Karpas-422 (cell line): ENCODE results near the gene NBPF1. TPM values are rescaled to one million over a fixed set of nuclear protein-coding genes. Genes with fewer than 3 reads are reported as not detected.
A peak's percentile ranks its signal among the peaks of the same experiment; 100 is the strongest.
"Not testable (repeated sequence)": the region's sequence is repeated elsewhere in the genome, so short reads cannot be mapped to it uniquely, and the experiment has no call there.

Experiments used
- DNase-seq: peaks from one replicate; pipeline ENCODE4 v3.0.0-alpha.2; 2015
- H2AFZ ChIP-seq: fragments of 200-600 bp; sonication (generic); 2 replicates; pipeline ENCODE4 v1.6.1; 2014; ENCODE audit warnings: antibody characterized with exemption, low read length, mixed read lengths
- H3K27ac ChIP-seq: fragments of 200-600 bp; sonication (generic); 2 replicates; pipeline ENCODE4 v1.5.1; 2014; ENCODE audit warnings: mild to moderate bottlenecking, low read length, moderate library complexity
- H3K27me3 ChIP-seq: fragments of 200-600 bp; sonication (generic); 2 replicates; pipeline ENCODE4 v1.6.1; 2014; ENCODE audit warnings: low read length, mixed read lengths
- H3K36me3 ChIP-seq: fragments of 200-600 bp; sonication (generic); 2 replicates; pipeline ENCODE4 v1.6.1; 2014; ENCODE audit warnings: low read length, mixed read lengths; ENCODE audit not compliant: insufficient read depth
- H3K4me1 ChIP-seq: fragments of 200-600 bp; sonication (generic); 2 replicates; pipeline ENCODE4 v1.6.1; 2014; ENCODE audit warnings: mild to moderate bottlenecking, low read length, mixed read lengths
- H3K4me2 ChIP-seq: fragments of 200-600 bp; sonication (generic); 2 replicates; pipeline ENCODE4 v1.6.1; 2014; ENCODE audit warnings: low read length, low read depth, mild to moderate bottlenecking; ENCODE audit not compliant: poor library complexity, severe bottlenecking
- H3K4me3 ChIP-seq: fragments of 200-600 bp; sonication (generic); 2 replicates; pipeline ENCODE4 v1.5.1; 2014; ENCODE audit warnings: mild to moderate bottlenecking, antibody characterized with exemption, low read length, mixed read lengths
- H3K79me2 ChIP-seq: fragments of 200-600 bp; sonication (generic); 2 replicates; pipeline ENCODE4 v1.6.1; 2014; ENCODE audit warnings: mild to moderate bottlenecking, low read length, mixed read lengths
- H3K9ac ChIP-seq: fragments of 200-600 bp; sonication (generic); 2 replicates; pipeline ENCODE4 v1.6.0; 2014; ENCODE audit warnings: low read length
- H3K9me2 ChIP-seq: fragments of 200-600 bp; sonication (generic), shearing (Covaris generic); replicated peaks from 2 replicates; pipeline ENCODE4 v1.6.0; 2014; ENCODE audit warnings: mild to moderate bottlenecking, low read length, moderate library complexity; ENCODE audit not compliant: insufficient read depth
- H3K9me3 ChIP-seq: fragments of 300-700, 200-600 bp; sonication (generic); 2 replicates; pipeline ENCODE4 v1.6.1; 2014; ENCODE audit warnings: low read length, mixed read lengths
- H4K20me1 ChIP-seq: fragments of 200-600 bp; sonication (generic); 2 replicates; pipeline ENCODE4 v1.6.1; 2014; ENCODE audit warnings: mild to moderate bottlenecking, antibody characterized with exemption, low read length, low read depth; ENCODE audit not compliant: insufficient read depth
- total RNA-seq: library from RNA; depleted of rRNA; stranded (reverse); fragments of >200 nt; shearing (Covaris generic); gene quantifications from 2 replicates; pipeline ENCODE4 v1.2.3, GENCODE V29; 2014; ENCODE audit warnings: low replicate concordance; rRNA removed

Gene NBPF1
- 8.5 and 18.4 TPM in 2 replicates for total RNA-seq

DNA sequence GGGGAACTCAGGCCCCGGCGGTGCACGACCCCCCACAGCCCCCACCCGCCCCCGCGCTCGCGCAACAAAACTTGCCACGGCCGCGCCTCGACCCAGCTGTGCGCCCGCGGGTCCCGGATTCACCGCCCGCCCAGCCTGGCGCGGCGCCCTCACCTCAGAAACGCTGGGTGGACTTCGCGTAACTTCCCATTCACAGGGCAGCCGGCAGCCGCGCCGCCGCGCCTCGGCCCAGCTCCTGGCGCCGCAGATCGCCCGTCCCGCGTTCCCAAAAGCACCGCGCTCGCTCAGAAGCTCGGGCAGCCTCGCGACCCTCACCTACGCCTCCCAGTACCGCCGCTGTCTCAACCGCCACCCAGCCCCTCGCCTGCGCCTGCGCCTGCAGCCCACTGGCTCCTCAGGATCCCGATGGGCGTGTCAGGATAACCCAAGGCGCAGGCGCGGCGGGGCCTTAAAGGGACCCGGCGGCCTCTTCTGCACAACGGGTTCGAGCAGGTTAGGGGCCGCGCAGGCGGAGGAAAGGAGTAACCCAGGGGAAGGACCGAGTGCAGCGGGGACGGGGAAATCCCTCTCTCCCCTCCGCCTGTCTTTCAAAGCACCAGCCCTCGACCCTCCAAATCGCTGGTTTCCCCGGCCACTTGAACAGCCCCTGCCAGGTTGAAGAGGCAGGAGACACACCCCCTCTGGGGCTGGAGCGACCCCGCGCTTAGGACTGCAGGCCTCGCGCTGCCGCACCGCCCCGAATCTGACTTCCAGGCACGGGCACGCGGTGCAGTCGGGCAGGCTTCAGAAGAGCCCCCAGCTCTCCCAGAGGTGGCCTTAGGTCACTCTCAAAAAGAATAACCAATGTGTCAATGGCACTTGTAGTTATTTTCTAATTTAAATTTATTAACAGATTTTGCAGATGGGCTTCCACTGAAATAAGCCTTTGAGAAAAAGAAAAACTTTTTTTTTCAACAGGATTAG lies at the start of gene NBPF1:
Gene NBPF1, minus strand, starts transcription at position 380 of the 963 bp plus-strand sequence.
- H3K36me3 ChIP-seq, result no peaks in the 10 kb centered on the region
- no peaks in the 10 kb centered on the region for H3K9me2 ChIP-seq
- H3K4me2 ChIP-seq, result peak within 1 kb of the TSS; percentile 91
- peaks cover 5% of the 10 kb centered on the region; the same call in 1 of the 2 replicates for H4K20me1 ChIP-seq
- peak; percentile 99 for DNase-seq
- H3K9ac ChIP-seq, result peak within 1 kb of the TSS; percentile 80
- 0 out of 2 replicates have a peak, but pooled peaks cover 3% of the 10 kb centered on the region for H3K27me3 ChIP-seq
- H3K4me3 ChIP-seq, result peak within 1 kb of the TSS; percentile 78
- no peak within 1 kb of the TSS for H3K27ac ChIP-seq
- peaks cover 26% of the 10 kb centered on the region for H3K4me1 ChIP-seq
- peak within 1 kb of the TSS; percentile 99 for H2AFZ ChIP-seq
- no peaks in the 10 kb centered on the region for H3K9me3 ChIP-seq
- no peaks in the 10 kb centered on the region for H3K79me2 ChIP-seq

DNA sequence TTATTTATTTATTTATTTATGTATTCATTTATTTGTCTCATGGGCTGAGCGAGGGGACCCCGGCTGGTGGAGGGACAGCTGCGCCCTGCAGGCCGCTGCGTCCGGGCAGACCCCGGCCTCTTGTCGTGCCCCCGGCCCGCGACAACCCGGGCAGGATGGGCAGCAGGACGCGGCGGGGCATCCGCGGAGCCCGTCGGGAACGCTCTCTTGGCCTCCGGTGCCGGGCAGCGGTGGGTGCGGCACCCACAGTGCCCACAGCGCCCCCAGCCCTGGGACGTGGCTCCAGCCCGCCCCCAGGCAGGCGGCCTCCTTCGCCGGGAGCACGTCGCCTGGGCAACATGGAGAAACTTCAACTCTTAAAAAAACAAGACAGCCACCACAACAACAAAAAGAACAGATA lies 44.9 kb upstream of the NBPF1 start:
- not testable (repeated sequence) for DNase-seq, H3K36me3 ChIP-seq, H3K4me2 ChIP-seq, H3K9me3 ChIP-seq, H3K4me1 ChIP-seq, H3K4me3 ChIP-seq, H3K9ac ChIP-seq, H4K20me1 ChIP-seq, H3K9me2 ChIP-seq, H3K27ac ChIP-seq, H3K27me3 ChIP-seq, H2AFZ ChIP-seq, H3K79me2 ChIP-seq

DNA sequence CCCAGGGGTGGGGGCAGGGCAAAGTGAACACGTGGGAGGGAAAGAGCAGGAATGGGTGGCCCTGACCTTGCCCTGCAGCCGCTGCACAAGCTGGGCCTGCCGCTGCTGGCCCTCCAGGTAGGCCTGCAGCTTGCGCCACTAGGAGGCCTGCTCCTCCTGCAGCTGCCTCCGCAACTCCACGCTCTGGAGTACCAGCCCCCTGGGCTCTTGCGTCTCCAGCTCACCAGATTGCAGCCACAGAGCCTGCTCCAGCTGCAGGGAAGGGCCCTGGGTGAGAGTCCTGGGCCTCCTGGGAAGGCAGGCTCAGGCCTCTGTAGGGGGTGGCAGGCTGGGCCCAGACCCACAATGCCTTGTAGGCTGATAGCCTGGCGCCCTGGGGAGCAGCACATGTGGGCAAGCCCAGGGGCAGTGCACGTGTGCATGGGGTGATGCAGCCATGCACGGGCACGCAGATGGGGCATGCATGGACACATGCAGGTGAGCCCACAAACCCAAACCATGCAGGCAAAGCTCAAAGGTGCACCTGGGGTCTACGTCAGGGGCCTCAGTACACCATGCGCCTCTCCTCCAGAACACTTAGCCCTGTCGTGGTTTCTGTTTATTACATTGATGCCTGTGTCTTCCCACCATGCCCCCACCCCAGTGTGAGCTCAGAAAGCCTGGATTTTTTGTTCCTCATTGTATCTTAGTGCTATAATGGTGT lies 43.8 kb upstream of the NBPF1 start:
- H3K9me2 ChIP-seq, H2AFZ ChIP-seq, H3K4me3 ChIP-seq, H3K79me2 ChIP-seq, H4K20me1 ChIP-seq, DNase-seq, H3K36me3 ChIP-seq, H3K27me3 ChIP-seq, H3K4me1 ChIP-seq, H3K9me3 ChIP-seq: not testable (repeated sequence)
- peak overlapping the region; percentile 53; the same call in 1 of the 2 replicates for H3K27ac ChIP-seq
- peak overlapping the region; percentile 43; the same call in 1 of the 2 replicates for H3K9ac ChIP-seq
- H3K4me2 ChIP-seq, result peak overlapping the region; percentile 38

DNA sequence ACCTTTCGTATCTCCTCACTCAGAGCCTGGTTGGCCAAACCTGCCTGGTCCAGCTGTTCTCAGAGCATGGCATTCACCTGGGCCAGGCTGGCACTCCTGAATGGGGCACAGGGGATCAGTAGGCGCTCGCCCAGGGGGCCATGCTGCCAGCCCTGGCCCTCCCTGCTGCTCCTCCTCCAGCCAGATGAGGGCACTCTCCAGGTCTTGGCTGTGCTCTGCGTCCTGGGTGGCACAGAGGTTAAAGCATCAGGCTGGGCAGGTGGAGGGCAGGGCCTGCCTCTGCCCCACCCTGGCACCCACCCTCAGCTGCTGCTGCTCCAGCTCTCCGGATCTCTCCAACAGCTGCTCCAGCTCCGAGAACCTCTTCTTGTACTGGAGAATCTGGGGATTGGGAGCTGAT lies 43.2 kb upstream of the NBPF1 start:
- H3K9me3 ChIP-seq, H3K9me2 ChIP-seq: not testable (repeated sequence)

DNA sequence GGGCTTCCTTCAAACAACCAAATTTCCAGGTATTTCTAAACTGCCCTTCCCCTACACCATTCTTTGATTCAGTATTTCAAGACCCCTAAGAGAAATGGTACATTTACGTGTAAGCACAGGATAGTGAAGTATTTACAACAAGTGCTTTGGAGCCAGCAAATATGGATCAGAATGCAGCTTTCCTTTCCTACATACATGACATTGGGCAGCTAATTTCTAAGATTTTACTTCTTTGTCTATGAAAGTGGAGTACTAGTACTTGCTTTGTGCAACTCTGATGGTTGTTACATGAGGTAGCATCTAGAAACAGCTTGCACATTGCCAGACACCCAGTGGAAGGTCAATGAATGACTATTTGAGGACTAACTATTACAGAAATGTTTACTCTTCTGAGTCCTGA lies 38.2 kb upstream of the NBPF1 start:
- H3K9me2 ChIP-seq, H4K20me1 ChIP-seq, H3K9ac ChIP-seq, H3K79me2 ChIP-seq, H3K4me1 ChIP-seq, H3K9me3 ChIP-seq, H3K4me2 ChIP-seq, H2AFZ ChIP-seq, H3K4me3 ChIP-seq, H3K36me3 ChIP-seq, H3K27me3 ChIP-seq: not testable (repeated sequence)
- peak overlapping the region; percentile 65; the same call in 1 of the 2 replicates for H3K27ac ChIP-seq
- peak; percentile 42 for DNase-seq

More for the DNA sequence above, 43.2 kb upstream of the NBPF1 start:
- not testable (repeated sequence) for H3K27ac ChIP-seq, H3K9ac ChIP-seq, H3K4me3 ChIP-seq, H3K79me2 ChIP-seq, H3K27me3 ChIP-seq, H4K20me1 ChIP-seq, DNase-seq, H3K36me3 ChIP-seq, H2AFZ ChIP-seq, H3K4me1 ChIP-seq, H3K4me2 ChIP-seq

DNA sequence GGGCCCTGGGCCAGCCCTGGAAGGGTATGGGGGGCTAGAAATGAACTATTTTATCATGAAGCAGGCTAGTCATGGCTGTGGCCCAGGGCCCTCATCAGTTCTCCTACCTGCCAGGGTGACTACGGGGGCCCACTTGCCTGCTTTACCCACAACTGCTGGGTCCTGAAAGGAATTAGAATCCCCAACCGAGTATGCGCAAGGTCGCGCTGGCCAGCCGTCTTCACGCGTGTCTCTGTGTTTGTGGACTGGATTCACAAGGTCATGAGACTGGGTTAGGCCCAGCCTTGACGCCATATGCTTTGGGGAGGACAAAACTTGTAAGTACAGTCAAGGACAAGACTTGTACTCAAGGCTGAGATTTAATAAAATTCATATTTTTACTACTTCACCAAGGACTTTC lies 36.6 kb upstream of the NBPF1 start:
- not testable (repeated sequence) for H3K9me3 ChIP-seq, H3K27me3 ChIP-seq, H3K9me2 ChIP-seq, H4K20me1 ChIP-seq, H3K27ac ChIP-seq, H3K9ac ChIP-seq, H2AFZ ChIP-seq, H3K36me3 ChIP-seq, H3K4me3 ChIP-seq, H3K79me2 ChIP-seq, DNase-seq, H3K4me2 ChIP-seq
- H3K4me1 ChIP-seq, result peaks cover 12% of the 10 kb centered on the region

DNA sequence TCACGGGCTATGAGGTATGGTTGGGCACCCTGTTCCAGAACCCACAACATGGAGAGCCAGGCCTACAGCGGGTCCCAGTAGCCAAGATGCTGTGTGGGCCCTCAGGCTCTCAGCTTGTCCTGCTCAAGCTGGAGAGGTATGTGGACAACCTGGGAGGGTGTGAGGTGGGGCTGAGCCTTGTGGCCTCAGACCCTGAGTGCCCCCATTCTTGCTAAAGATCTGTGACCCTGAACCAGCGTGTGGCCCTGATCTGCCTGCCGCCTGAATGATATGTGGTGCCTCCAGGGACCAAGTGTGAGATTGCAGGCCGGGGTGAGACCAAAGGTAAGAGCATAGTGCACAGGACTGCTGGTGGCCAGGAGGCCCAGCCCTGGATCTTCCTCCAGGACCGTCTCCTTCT lies 36.0 kb upstream of the NBPF1 start:
- not testable (repeated sequence) for H3K36me3 ChIP-seq, H3K79me2 ChIP-seq, H3K4me3 ChIP-seq, H3K9ac ChIP-seq, H2AFZ ChIP-seq, H3K9me2 ChIP-seq, DNase-seq, H3K9me3 ChIP-seq, H3K27ac ChIP-seq, H3K4me2 ChIP-seq, H3K27me3 ChIP-seq, H4K20me1 ChIP-seq
- peaks cover 16% of the 10 kb centered on the region for H3K4me1 ChIP-seq

DNA sequence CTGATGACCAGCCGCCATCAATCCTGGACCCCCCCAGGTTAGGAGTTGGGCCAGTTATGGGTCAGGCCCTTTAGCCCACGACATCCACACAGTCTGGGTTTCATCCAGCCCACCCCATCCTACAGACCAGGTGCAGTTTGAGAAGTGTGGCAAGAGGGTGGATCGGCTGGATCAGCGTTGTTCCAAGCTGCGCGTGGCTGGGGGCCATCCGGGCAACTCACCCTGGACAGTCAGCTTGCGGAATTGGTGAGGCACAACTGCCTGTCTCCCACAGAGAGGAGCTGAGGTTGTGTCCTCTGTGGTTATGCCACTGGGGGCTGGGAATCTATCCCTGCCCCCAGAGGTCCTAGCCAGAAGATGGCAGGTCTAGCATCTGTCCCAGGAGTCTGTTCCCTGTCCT lies 35.4 kb upstream of the NBPF1 start:
- H3K27ac ChIP-seq, H3K9ac ChIP-seq, H4K20me1 ChIP-seq, DNase-seq, H3K4me3 ChIP-seq, H3K79me2 ChIP-seq, H3K27me3 ChIP-seq, H2AFZ ChIP-seq, H3K9me2 ChIP-seq, H3K4me2 ChIP-seq, H3K36me3 ChIP-seq, H3K9me3 ChIP-seq: not testable (repeated sequence)
- peaks cover 16% of the 10 kb centered on the region for H3K4me1 ChIP-seq
